ENCODE measurements around the gene SLC22A16.

Gene SLC22A16

GRCh38 chr6:110434961-110435602 lies 41.3 kb downstream of the SLC22A16 start:
- no peak for FAIRE-seq
- TF ChIP-seq POLR2A (IDR thresholded peaks at IDR 0.05; ENCODE audit: low read depth, low read length) (no peak), POLR2AphosphoS5 (IDR thresholded peaks at IDR 0.05; ENCODE audit: low read depth, low read length) (no peak), TAF1 (IDR thresholded peaks at IDR 0.05; ENCODE audit: borderline replicate concordance, low read depth, low read length) (no peak)
- no peak for DNase-seq (ENCODE audit: insufficient read length)

- TF ChIP-seq POLR2AphosphoS5 (IDR thresholded peaks at IDR 0.05; ENCODE audit: low read depth, low read length) = no peak
- TF ChIP-seq TAF1 (IDR thresholded peaks at IDR 0.05; ENCODE audit: borderline replicate concordance, low read depth, low read length) = no peak
- TF ChIP-seq POLR2A (IDR thresholded peaks at IDR 0.05; ENCODE audit: low read depth, low read length) = no peak
- DNase-seq (ENCODE audit: insufficient read length) (no peak), FAIRE-seq (no peak)
Observed at GRCh38 chr6:110432285-110432900, 44.0 kb downstream of the SLC22A16 start.

GRCh38 chr6:110430741-110431140 lies 45.7 kb downstream of the SLC22A16 start:
- no peak for FAIRE-seq
- no peak for TF ChIP-seq POLR2AphosphoS5 (IDR thresholded peaks at IDR 0.05; ENCODE audit: low read depth, low read length)
- TF ChIP-seq TAF1 (IDR thresholded peaks at IDR 0.05; ENCODE audit: borderline replicate concordance, low read depth, low read length) = no peak
- TF ChIP-seq POLR2A (IDR thresholded peaks at IDR 0.05; ENCODE audit: low read depth, low read length) = no peak
- no peak for DNase-seq (ENCODE audit: insufficient read length)

- no peak for TF ChIP-seq TAF1 (IDR thresholded peaks at IDR 0.05; ENCODE audit: borderline replicate concordance, low read depth, low read length)
- TF ChIP-seq POLR2A (IDR thresholded peaks at IDR 0.05; ENCODE audit: low read depth, low read length) = no peak
- TF ChIP-seq POLR2AphosphoS5 (IDR thresholded peaks at IDR 0.05; ENCODE audit: low read depth, low read length) = no peak
- FAIRE-seq = no peak
- no peak for DNase-seq (ENCODE audit: insufficient read length)
Observed at GRCh38 chr6:110430236-110430635, 46.2 kb downstream of the SLC22A16 start.

- DNase-seq (ENCODE audit: insufficient read length) (no peak), FAIRE-seq (no peak)
- TF ChIP-seq POLR2AphosphoS5 (IDR thresholded peaks at IDR 0.05; ENCODE audit: low read depth, low read length) = no peak
- TF ChIP-seq POLR2A (IDR thresholded peaks at IDR 0.05; ENCODE audit: low read depth, low read length) = no peak
- TF ChIP-seq TAF1 (IDR thresholded peaks at IDR 0.05; ENCODE audit: borderline replicate concordance, low read depth, low read length) = no peak
Observed at GRCh38 chr6:110428153-110428552, 48.3 kb downstream of the SLC22A16 start.

GRCh38 chr6:110425816-110426215 lies 50.6 kb downstream of the SLC22A16 start:
- no peak for DNase-seq (ENCODE audit: insufficient read length)
- FAIRE-seq = no peak
- TF ChIP-seq POLR2AphosphoS5 (IDR thresholded peaks at IDR 0.05; ENCODE audit: low read depth, low read length) = no peak
- TF ChIP-seq POLR2A (IDR thresholded peaks at IDR 0.05; ENCODE audit: low read depth, low read length) = no peak
- TF ChIP-seq TAF1 (IDR thresholded peaks at IDR 0.05; ENCODE audit: borderline replicate concordance, low read depth, low read length) = no peak

GRCh38 chr6:110422444-110422822 lies 54.0 kb downstream of the SLC22A16 start:
- no peak for TF ChIP-seq TAF1 (IDR thresholded peaks at IDR 0.05; ENCODE audit: borderline replicate concordance, low read depth, low read length)
- TF ChIP-seq POLR2AphosphoS5 (IDR thresholded peaks at IDR 0.05; ENCODE audit: low read depth, low read length) = no peak
- no peak for TF ChIP-seq POLR2A (IDR thresholded peaks at IDR 0.05; ENCODE audit: low read depth, low read length)
- DNase-seq (ENCODE audit: insufficient read length) = no peak
- FAIRE-seq = no peak

- no peak for FAIRE-seq
- no peak for DNase-seq (ENCODE audit: insufficient read length)
- TF ChIP-seq TAF1 (IDR thresholded peaks at IDR 0.05; ENCODE audit: borderline replicate concordance, low read depth, low read length) (no peak), POLR2AphosphoS5 (IDR thresholded peaks at IDR 0.05; ENCODE audit: low read depth, low read length) (no peak), POLR2A (IDR thresholded peaks at IDR 0.05; ENCODE audit: low read depth, low read length) (no peak)
Observed at GRCh38 chr6:110421749-110422443, 54.5 kb downstream of the SLC22A16 start.

GRCh38 chr6:110419028-110419739 lies 57.2 kb downstream of the SLC22A16 start:
- TF ChIP-seq POLR2AphosphoS5 (IDR thresholded peaks at IDR 0.05; ENCODE audit: low read depth, low read length) (no peak), POLR2A (IDR thresholded peaks at IDR 0.05; ENCODE audit: low read depth, low read length) (no peak), TAF1 (IDR thresholded peaks at IDR 0.05; ENCODE audit: borderline replicate concordance, low read depth, low read length) (no peak)
- FAIRE-seq (no peak), DNase-seq (ENCODE audit: insufficient read length) (no peak)

- DNase-seq (ENCODE audit: insufficient read length) (no peak), FAIRE-seq (no peak)
- TF ChIP-seq TAF1 (IDR thresholded peaks at IDR 0.05; ENCODE audit: borderline replicate concordance, low read depth, low read length) (no peak), POLR2A (IDR thresholded peaks at IDR 0.05; ENCODE audit: low read depth, low read length) (no peak), POLR2AphosphoS5 (IDR thresholded peaks at IDR 0.05; ENCODE audit: low read depth, low read length) (no peak)
Observed at GRCh38 chr6:110418594-110418993, 57.8 kb downstream of the SLC22A16 start.
